HG02981 (cell line): ENCODE measurements around the gene GUCY2C.
"Not testable (repeated sequence)": the region's sequence is repeated elsewhere in the genome, so short reads cannot be mapped to it uniquely, and the experiment has no call there.

Source experiments
- ATAC-seq: cut with Tn5 transposase; IDR thresholded peaks from one replicate; pipeline ENCODE4 v1.9.1; 2021; ENCODE audit warnings: mild to moderate bottlenecking, moderate library complexity; ENCODE audit not compliant: unreplicated experiment

Gene GUCY2C

DNA sequence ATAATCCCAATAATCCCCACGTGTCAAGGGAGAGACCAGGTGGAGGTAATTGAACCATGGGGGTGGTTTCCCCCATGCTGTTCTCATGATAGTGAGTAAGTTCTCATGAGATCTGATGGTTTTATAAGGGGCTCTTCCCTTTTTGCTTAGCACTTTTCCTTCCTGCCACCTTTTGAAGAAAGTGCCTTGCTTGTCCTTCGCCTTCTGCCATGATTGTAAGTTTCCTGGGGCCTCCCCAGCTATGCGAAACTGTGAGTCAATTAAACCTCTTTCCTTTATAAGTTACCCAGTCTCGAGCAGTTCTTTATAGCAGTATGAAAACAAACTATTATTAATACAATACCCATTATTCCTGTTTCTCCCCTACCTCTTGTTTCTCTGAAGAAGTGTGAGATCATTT is 14.2 kb downstream of the GUCY2C start:
- not testable (repeated sequence) for ATAC-seq

DNA sequence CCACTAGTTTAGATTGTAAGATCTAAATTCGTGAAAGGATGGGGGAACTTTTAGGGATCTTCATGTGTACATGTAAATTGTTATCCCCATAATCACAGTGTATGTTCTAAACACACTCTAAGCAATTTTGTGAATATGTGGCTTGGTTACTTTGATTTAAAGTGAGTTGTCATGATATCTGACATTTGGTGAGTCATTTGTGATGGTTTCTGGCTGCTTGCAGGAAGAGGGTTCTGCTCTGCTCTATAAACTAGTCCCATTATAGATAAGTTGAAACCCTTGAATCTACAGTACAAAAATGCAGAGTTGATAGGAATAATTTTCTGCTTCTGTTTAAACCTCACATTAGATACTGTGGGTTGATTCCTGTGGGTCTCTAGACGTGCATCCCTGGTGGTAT is 14.8 kb downstream of the GUCY2C start:
- ATAC-seq, result no peak

DNA sequence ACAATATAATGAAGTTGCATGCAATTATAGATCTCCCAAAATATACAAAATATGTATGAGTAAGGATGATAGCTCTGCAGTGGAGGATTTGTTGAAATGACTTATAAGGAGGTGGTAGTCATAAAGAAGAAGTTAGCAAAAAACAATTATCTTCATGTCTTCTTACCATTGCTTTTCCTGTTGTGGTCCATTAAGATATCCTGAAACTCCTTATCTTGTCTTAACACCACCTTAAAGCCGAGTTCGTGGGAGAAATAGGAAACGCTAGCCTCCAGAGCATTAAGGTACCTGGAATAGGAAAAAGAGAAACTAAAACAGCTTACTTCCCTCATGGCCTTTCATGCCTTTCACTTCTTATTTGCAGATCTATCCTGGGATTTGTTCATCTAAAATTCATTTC is 15.2 kb downstream of the GUCY2C start:
- no peak for ATAC-seq

DNA sequence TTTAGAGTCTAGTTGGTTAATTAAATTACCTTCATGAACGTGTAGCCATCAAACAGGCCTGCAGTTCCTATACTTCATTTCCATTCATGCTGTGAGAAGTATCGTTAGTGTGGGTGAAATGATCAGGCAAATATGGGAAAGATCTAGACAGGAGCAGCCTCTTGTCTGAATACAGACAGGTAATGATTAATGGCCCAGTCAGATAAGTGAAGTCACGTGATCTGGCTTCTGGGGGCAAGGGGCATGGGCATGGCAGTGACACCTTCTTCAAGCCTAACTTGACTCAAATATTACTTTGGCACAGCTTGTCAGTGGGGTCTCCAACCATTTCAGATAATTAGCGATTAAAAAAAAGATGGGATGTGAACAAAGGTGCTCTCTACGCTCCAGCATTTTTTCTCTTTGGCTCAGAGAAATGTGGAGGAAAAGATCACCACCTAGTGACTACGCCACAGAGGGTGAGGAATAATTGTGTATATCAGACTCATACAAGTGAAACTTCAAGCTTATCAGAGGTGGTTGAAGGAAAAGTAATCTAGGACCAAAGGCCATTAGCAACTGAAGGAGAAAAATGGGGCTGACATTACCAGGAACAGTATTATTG is 17.8 kb downstream of the GUCY2C start:
- no peak for ATAC-seq

DNA sequence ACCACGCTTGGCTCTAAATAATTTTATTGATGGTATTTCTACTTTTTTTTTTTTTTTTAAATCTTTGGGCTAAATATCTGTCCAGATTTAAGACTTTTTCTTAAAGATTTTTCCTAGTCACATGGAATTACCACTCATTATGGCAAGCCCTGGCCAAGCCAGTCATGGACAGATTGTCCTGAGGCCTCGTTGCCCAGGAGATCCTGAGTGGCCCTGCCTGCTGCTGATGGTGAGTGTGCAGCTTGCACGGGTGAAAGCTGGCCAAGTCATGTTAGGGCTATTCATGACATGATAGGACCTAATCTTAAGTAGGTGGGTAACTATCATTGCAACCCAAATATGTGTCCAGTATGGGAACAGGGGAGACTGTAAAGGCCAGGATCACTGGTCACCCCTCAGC is 27.8 kb downstream of the GUCY2C start:
- no peak for ATAC-seq

DNA sequence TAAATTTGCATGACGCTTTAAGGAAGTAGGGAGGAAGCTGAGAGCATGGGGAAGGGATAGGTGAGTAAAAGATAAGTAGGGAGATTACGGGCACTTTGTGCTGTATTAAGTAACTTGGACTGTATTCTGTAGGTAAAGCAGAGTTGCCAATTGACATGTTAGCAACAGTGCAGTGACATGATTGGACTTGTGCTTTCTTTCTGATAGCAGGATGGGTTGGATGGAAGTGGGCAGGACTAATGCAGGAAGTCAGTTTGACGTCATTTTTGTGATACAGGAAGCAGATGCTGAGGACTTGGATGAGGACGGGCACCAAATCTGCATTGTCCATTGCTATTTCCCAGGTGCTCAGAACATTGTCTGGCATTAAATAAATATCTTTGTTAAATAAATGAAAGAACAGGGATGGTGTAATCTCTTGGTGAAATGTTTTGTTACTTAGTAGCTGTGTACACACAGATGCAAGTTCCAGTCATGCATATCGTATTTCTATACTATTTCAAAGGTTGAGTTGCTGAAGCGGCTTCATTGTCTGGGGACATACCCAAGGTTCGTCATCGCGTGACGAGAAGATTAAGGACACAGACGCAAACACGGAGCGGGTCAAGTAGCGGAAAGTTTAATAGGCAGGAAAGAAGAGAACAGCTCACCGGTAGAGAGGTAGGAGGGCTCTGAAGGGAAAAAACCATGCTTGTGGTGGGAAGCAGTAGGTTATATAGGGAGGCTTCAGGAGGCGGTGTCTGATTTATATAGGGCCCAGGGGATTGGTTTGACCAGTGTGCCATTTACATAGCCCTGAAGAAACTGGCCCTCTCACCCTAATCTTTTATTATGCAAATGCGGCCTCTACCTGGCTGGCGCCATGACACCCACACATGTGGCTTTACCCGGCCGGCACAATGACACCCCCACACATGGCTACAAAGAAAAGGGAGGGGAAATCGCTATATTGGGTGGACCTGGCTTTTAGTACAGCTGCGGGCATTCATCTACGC is 30.7 kb downstream of the GUCY2C start:
- no peak for ATAC-seq

DNA sequence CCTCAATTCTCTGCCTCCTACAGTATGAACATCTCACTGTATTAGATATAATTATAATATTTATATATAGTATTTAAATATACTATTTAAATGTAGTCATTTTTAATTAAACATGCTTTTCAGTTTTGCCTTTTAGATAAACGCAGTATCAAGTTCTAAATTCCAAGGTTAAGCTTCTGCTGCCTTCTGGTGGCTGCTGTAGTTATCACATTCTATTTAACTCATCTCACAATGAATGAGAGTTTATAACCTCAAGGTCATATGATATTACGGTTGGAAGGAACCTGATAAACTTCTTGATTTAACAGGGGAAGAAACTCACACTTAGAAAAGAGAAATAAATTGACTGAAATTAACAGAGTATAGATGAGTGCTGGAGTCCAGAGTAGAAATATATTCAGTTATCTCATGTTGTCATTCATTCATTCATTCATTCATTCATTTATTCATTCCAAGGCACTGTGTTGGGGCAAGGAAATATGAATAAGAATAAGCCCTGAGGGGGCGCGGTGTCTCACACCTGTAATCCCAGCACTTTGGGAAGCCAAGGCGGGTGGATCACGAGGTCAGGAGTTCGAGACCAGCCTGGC is 31.9 kb downstream of the GUCY2C start:
- no peak for ATAC-seq

DNA sequence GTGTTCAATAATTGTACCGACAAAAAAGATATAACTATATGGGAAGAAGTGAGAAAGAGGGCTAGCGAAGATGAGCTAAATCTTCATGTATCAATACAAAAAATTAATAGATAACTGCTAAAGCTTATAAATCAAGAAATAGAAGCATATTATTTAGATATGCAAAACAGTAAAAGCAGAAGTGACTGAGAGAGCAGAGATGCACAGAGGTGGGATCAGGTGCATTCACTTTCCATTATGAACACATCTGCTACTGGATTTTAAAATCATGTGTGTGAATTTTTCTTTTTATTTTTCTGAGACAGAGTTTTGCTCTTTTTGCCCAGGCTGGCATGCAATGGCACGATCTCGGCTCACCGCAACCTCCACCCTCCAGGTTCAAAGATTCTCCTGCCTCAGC is 33.4 kb downstream of the GUCY2C start:
- no peak for ATAC-seq

DNA sequence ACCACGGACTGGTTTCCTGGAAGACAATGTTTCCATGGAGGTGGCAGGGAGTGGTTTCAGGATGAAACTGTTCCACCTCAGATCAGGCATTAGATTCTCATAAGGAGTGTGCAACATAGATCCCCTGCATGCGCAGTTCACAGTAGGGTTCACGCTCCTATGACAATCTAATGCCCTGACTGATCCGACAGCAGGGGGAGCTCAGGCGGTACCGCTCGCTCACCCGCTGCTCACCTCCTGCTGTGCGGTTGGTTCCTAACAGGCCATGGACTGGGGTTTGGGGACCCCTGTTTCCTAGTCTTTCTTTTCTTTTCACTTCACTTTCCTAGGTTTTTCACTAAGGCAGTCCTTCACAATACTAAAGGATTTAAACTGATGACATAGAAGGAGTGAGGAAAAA is 39.6 kb downstream of the GUCY2C start:
- no peak for ATAC-seq

DNA sequence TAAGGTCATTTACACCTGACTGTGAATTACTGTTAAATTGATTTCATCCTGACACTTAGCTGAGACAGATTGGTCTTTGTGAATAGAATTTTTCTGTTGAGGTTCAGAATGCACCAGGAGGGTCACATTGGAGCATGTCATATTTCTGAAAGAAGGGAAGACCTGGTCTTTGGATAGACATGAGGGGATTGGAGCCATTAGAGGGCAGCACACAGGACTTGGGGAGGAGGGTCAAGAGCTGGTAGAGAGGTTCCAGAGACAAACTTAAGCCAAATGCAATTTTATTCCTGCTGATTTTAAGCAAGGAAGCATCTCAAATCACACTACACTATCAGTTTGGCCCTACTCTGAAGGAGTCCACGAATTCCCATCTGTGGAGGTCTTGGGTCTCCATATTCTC is 41.1 kb downstream of the GUCY2C start:
- no peak for ATAC-seq

DNA sequence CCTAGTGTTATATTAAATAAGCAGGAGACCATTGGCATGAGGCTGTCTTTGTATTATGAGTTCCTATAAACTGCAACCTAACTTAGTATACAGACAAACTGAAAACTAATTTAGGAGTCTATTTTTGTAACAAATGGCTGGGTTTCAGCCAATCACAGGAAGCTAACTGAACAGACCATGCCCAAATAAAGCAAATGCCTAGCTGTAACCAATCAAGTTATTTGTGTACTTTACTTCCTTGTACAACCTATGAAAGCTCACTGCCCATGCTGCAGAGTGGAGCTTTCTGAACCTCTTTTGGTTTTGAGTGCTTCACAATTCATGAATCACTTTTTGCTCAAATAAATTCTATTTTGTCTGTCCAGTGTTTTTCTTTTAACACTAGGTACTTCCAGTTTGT is 41.6 kb downstream of the GUCY2C start:
- no peak for ATAC-seq

DNA sequence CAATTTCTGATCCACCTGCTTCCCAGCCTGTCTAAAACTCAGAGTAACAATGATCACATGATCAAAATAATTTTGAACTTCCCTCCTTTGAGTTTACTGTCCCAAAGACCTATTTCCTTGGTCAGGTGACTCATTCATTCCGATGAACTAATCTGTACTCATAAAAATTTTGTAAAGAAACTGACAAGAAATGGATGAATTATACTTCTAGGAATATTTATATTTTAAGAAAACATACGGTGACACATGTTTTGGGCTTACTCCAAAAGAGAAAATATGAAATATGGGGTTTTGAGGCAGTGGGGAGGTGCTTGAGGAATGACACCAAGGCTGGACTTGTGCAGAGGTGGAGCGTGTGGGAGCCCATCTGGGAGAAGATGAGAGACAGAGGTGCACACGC is 42.0 kb downstream of the GUCY2C start:
- no peak for ATAC-seq

DNA sequence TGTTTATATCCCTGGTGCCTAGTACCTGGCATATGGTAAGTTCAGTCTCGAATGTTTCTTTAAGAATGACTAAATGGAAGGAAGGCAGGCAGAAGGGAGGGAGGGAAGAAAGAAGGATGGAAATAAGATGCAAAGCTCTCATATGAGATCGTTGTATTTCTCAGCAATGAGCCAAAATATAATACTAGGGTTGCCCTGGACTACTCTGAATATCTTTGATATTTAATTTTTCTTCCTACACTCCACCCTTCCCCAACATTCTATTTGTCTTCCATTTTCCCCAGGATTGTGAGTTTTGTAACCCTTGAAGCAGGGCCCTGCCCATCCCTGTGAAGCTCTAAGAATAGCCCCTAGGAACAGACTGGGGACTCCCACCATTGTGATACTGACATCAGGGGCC is 43.9 kb downstream of the GUCY2C start:
- ATAC-seq, result no peak

DNA sequence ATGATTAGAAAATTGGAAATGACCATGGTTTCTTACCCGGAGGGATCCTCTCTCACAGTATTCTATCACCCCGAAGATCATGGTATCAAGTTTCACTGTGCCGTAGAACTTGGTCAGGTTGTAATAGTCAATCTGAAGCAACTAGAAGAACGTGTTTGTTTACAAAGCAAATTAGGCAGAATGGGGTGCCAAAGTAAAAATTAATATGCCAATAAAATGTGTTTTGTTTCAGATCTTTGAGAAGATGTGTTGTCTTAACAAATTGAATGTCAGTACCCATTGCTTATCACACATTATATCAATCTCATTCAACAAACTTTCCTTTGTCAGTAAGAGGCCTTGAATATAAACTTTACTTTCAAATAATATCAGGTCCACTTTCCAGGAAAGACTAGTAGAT is 45.0 kb downstream of the GUCY2C start:
- no peak for ATAC-seq

DNA sequence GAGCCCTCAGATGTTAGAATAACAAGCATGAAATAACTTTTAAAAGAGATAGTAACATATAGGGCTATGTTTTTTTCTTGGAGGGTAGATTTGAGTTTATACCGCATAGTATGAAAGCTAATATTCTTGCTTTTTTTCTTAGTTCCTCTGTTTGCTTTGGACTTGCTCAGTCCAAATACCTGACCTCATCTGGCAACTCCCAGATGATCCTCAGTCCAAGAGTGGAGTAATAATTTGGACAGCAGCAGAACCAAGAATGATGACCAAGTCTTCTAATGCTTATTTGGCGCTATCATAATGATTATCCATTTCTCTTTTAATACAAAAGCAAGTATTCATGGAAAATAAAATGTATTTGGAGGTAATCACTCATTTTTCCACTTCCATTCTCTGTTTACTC is 45.6 kb downstream of the GUCY2C start:
- no peak for ATAC-seq

DNA sequence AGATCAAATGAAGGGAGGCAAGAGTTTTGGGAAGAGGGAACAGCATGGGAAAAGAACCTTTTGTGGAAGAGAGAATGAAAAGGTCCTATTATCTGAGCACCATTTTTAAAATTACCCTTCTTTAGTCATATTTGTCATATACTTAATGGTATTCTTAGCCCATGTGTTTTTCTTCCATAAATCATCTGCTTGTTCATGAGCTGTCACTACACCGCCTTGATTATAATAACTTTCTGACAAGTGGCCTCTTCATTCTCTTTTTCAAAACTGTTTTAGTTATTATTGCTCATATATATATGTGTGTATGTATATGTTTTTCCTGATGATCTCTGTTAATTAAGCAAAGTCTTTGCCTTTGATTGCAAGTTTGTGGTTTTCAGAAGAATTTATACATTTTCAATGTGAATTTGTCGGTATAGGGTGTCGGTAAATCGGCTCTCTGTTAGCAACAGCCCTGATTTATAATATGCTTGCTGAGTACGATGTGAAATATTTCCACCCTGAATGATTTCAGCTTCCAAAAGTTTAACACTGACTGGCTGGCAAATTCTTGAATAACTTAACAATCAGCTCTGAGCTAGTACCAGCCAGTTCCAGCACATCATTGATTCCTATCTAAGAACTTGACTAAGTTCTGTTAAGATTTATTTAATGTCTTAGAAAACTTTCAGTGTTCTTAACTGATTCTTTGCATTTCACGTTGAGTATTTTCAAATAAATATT is 49.2 kb downstream of the GUCY2C start:
- ATAC-seq, result no peak

DNA sequence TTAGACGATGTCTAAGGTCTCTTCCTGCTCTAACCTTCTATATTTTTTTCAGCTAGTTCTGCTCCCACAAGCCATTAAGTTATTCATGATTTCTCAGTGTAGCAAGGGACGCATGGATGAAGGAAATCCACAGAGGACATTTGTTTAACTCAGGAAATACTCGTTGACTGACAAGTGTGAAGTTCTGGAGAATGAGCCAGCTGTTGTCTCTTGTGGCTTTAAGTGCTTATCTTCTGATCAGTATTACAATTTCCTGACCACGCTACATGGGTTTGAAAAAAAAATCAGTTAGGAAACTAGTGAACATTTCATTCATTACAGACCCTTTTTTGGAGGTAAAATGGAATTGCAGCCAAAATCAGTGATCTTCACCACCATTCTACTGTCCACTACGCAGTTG is 53.1 kb downstream of the GUCY2C start:
- ATAC-seq, result no peak

DNA sequence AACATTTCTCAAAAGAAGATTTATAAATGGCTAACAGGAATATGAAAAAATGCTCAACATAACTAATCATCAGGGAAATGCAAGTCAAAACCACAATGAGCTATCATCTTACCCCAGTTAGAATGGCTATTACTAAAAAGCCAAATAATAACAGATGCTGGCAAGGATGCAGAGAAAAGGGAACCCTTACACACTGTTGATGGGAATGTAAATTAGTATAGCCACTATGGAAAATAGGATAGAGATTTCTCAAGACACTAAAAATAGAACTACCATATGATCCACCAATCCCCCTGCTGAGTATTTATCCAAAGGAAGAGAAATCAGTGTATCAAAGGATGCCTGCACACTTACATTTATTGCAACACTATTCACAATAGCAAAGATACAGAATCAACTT is 58.3 kb downstream of the GUCY2C start:
- no peak for ATAC-seq

DNA sequence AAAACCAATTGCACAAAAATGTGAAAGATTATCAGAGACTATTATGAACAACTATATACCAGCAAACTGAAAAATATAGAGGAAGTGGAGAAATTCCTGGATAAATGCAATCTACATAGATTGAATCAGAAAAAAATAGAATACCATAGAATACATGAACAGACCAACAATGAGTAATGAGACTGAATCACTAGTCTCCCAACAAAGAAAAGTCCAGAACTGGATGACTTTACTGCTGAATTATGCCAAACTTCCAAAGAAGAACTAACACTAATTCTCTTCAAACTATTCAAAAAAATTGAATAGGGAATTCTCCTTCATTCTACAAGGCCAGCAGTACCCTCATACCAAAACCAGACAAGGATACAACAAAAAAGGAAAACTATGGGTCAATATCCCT is 60.6 kb downstream of the GUCY2C start:
- no peak for ATAC-seq

DNA sequence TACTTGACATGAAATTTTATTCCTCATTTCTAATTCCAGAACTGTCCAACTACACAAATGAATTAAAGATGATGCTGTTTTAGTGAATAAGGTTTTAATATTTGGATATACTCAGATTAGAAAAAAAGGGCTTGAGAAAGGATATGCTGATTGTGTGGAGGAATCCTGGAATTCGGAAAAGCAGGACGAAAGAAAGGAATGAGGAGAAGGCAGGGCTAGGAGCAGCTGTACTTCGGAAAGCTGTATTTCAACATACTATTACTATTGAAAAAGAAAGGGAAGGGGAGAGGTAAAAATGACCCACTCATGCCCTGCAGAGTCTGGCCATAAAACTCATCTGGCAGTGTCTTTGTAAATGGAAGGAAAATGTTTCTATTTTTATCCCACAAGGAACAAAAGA is 65.6 kb downstream of the GUCY2C start:
- no peak for ATAC-seq
